GM12878 (cell line): ENCODE measurements around the gene PHEX. TPM values are rescaled to one million over a fixed set of nuclear protein-coding genes. Genes with fewer than 3 reads are reported as not detected.

Experiments used
- ATAC-seq: fragments of 200-7000 bp; cut with Tn5 transposase; 3 replicates; pipeline ENCODE4 v1.9.1; 2020; ENCODE audit warnings: mild to moderate bottlenecking, moderate library complexity
- BruUV-seq: library from RNA; stranded (reverse); fragments of 400-500 nt; replicated peaks from 2 replicates; lab custom pipeline; 2021; lab: Mats Ljungman, UMichigan
- CTCF ChIA-PET: fragments of 300-600 bp; sonication (Branson Sonifier 250); formaldehyde crosslinking; extraction: SDS; loops from one replicate; lab custom pipeline; 2021; ENCODE audit warnings: inconsistent platforms; lab: Yijun Ruan, JAX
- POLR2A ChIA-PET: fragments of 350-600 bp; formaldehyde crosslinking; extraction: SDS; loops from one replicate; lab custom pipeline; 2021; ENCODE audit warnings: inconsistent platforms; lab: Charles Lee
- RAD21 ChIA-PET: fragments of 300-600 bp; sonication (Branson Sonifier 250); formaldehyde crosslinking; loops from one replicate; lab custom pipeline; 2023; ENCODE audit warnings: antibody characterized with exemption; ENCODE audit not compliant: unreplicated experiment; lab: Charles Lee
- SMC1A ChIA-PET: fragments of 300-600 bp; sonication (Branson Sonifier 250); formaldehyde crosslinking; loops from one replicate; lab custom pipeline; 2023; ENCODE audit not compliant: unreplicated experiment, uncharacterized antibody; lab: Charles Lee
- DNase-seq: peaks from one replicate; pipeline ENCODE4 v3.0.0-alpha.2; 2011; ENCODE audit warnings: low read depth, low spot score
- FAIRE-seq: peaks from 3 replicates; lab custom pipeline; 2011; peaks lifted over from hg19 to GRCh38; lab: Jason Lieb, UNC
- H2AFZ ChIP-seq: 2 replicates; pipeline ENCODE4 v1.6.0; 2011; ENCODE audit warnings: low read depth, low read length, control low read depth; ENCODE audit not compliant: control insufficient read depth
- H3K27ac ChIP-seq: 2 replicates; pipeline ENCODE4 v1.5.1; 2011; ENCODE audit warnings: control low read depth; ENCODE audit not compliant: control insufficient read depth, insufficient read depth
- H3K27me3 ChIP-seq, 2 experiments: replicated peaks in 1 of 2; 2 replicates each; pipeline versions ENCODE4 v1.6.0 to v1.6.1; 2011; ENCODE audit warnings: low read length in 1 of 2; ENCODE audit not compliant: control insufficient read depth in 2 of 2, insufficient read depth in 2 of 2
- H3K36me3 ChIP-seq, 2 experiments: 2 replicates each; pipeline ENCODE4 v1.5.1; 2011; ENCODE audit warnings: low read length in 1 of 2; ENCODE audit not compliant: control insufficient read depth in 2 of 2, insufficient read depth in 2 of 2
- H3K4me1 ChIP-seq: 2 replicates; pipeline ENCODE4 v1.6.1; 2011; ENCODE audit warnings: mild to moderate bottlenecking, low read length, moderate library complexity, mixed read lengths; ENCODE audit not compliant: control insufficient read depth, insufficient read depth
- H3K4me2 ChIP-seq: 2 replicates; pipeline ENCODE4 v1.6.0; 2011; ENCODE audit warnings: control low read depth; ENCODE audit not compliant: control insufficient read depth, insufficient read depth
- H3K4me3 ChIP-seq: fragments of 200-600 bp; sonication (generic); 2 replicates; pipeline ENCODE4 v1.5.1; 2016
- H3K79me2 ChIP-seq: 2 replicates; pipeline ENCODE4 v1.6.0; 2011; ENCODE audit warnings: low read length; ENCODE audit not compliant: control insufficient read depth, insufficient read depth
- H3K9ac ChIP-seq: 2 replicates; pipeline ENCODE4 v1.8.0; 2011; ENCODE audit warnings: low read length, control low read depth, mixed read lengths; ENCODE audit not compliant: control insufficient read depth, insufficient read depth
- H3K9me3 ChIP-seq: replicated peaks from 3 replicates; pipeline ENCODE4 v1.5.1; 2011; ENCODE audit warnings: mild to moderate bottlenecking, low read length; ENCODE audit not compliant: control insufficient read depth, insufficient read depth
- H4K20me1 ChIP-seq: 2 replicates; pipeline ENCODE4 v1.6.0; 2011; ENCODE audit not compliant: control insufficient read depth, insufficient read depth
- ASH2L ChIP-seq: fragments of 300-600, 200-600 bp; sonication (generic); IDR thresholded peaks from 2 replicates; pipeline ENCODE4 v1.6.1; 2017; ENCODE audit warnings: low read depth, mild to moderate bottlenecking, borderline replicate concordance
- BRCA1 ChIP-seq: IDR thresholded peaks from 2 replicates; pipeline ENCODE4 v1.6.1; 2011; ENCODE audit warnings: low read depth, low read length, improper control_type of control experiment
- CHD2 ChIP-seq: IDR thresholded peaks from 2 replicates; pipeline ENCODE4 v1.6.1; 2011; ENCODE audit warnings: low read depth, low read length, improper control_type of control experiment, borderline replicate concordance
- EP300 ChIP-seq, 2 experiments: fragments of 150-350 bp in 1 of 2; IDR thresholded peaks; 2 replicates each; pipeline ENCODE4 v1.6.1; 2011 to 2012; ENCODE audit warnings: low read depth in 2 of 2, low read length in 2 of 2, borderline replicate concordance in 1 of 2, improper control_type of control experiment in 1 of 2, inconsistent platforms in 1 of 2; ENCODE audit not compliant: control insufficient read depth in 1 of 2
- ETV6 ChIP-seq, 2 experiments: fragments of 450-650 bp in 1 of 2; IDR thresholded peaks in 1 of 2; conservative IDR thresholded peaks in 1 of 2; 2 replicates each; pipeline ENCODE4 v1.6.1; 2014; ENCODE audit warnings: antibody characterized with exemption in 1 of 2, borderline replicate concordance in 1 of 2, low read depth in 1 of 2, mild to moderate bottlenecking in 1 of 2, moderate library complexity in 1 of 2
- HCFC1 ChIP-seq: fragments of 150-350 bp; IDR thresholded peaks from 2 replicates; pipeline ENCODE4 v1.6.1; 2014; ENCODE audit warnings: low read length
- KDM1A ChIP-seq: fragments of 200-600 bp; sonication (generic); IDR thresholded peaks from 2 replicates; pipeline ENCODE4 v1.6.1; 2016; ENCODE audit warnings: borderline replicate concordance
- MTA2 ChIP-seq: fragments of 450-650 bp; IDR thresholded peaks from 2 replicates; pipeline ENCODE4 v1.6.1; 2016; ENCODE audit warnings: low read depth, mild to moderate bottlenecking, moderate library complexity
- MYC ChIP-seq: IDR thresholded peaks from 2 replicates; pipeline ENCODE4 v1.6.1; 2011; ENCODE audit warnings: mild to moderate bottlenecking, low read length, moderate library complexity, inconsistent platforms; ENCODE audit not compliant: insufficient read depth, insufficient replicate concordance, insufficient read length, severe bottlenecking
- PML ChIP-seq: IDR thresholded peaks from 2 replicates; pipeline ENCODE4 v1.6.1; 2012; ENCODE audit warnings: low read length, inconsistent platforms
- POLR2AphosphoS2 ChIP-seq: IDR thresholded peaks from 2 replicates; pipeline ENCODE4 v1.6.1; 2011; ENCODE audit warnings: low read depth, mild to moderate bottlenecking, low read length, improper control_type of control experiment, moderate library complexity
- RBBP5 ChIP-seq: fragments of 200-600 bp; sonication (generic); conservative IDR thresholded peaks from 2 replicates; pipeline ENCODE4 v1.6.1; 2016
- YY1 ChIP-seq: IDR thresholded peaks from 2 replicates; pipeline ENCODE4 v1.6.1; 2011; ENCODE audit warnings: low read depth, mild to moderate bottlenecking, low read length
- WGBS: methylation state at CpG from one replicate; pipeline ENCODE4 v1.1.6; 2016; ENCODE audit warnings: low lambda C conversion rate; ENCODE audit not compliant: insufficient replicate concordance, insufficient coverage; ENCODE audit errors: missing lambda C conversion rate; 5-methylcytosine and 5-hydroxymethylcytosine counted together
- in situ Hi-C: fragments of 300-500 bp; cut with MboI; formaldehyde crosslinking; loops from 9 replicates; pipeline ENCODE4 v1.14.3; 2018; ENCODE audit warnings: mixed read lengths
- intact Hi-C: fragments of 100-400 bp; cut with micrococcal nuclease; formaldehyde crosslinking; loops from one replicate; pipeline ENCODE4 v1.14.2; 2022; ENCODE audit not compliant: unreplicated experiment
- polyA plus RNA-seq, 11 experiments: library from polyadenylated mRNA; depleted of rRNA in 4 of 11; unstranded in 6 of 11; stranded (reverse) in 5 of 11; fragments of >200 nt; fragmentation: Nextera tagmentation in 4 of 11; fragmentation: Illumina TruSeq in 1 of 11; extraction: Ambion mirVana in 4 of 11; extraction: Trizol in 1 of 11; gene quantifications; 1 replicate in 1 of 11; 2 replicates in 10 of 11; pipeline versions ENCODE4 v1.2.1 to v1.2.3, GENCODE V29; 2011 to 2016; ENCODE audit warnings: inconsistent platforms in 2 of 11, missing spikeins in 2 of 11, low read depth in 1 of 11
- total RNA-seq, 4 experiments: library from RNA; depleted of rRNA in 3 of 4; stranded (reverse); fragments of >200 nt in 3 of 4; fragmentation: Illumina TruSeq in 1 of 4; extraction: Trizol in 1 of 4; gene quantifications; 2 replicates each; pipeline versions ENCODE4 v1.2.1 to v1.2.3, GENCODE V29; 2013 to 2021
- TF ChIP-seq, protein P1 (sequence below): IDR thresholded peaks from 2 replicates; pipeline ENCODE4 v1.6.1; 2011; ENCODE audit warnings: borderline replicate concordance, low read depth, mild to moderate bottlenecking, moderate library complexity, mixed read lengths, low read length; ENCODE audit not compliant: insufficient read depth; ENCODE audit errors: extremely low read length

The PHEX gene
- total and polyA plus RNA-seq, 10 of the 15 experiments (the other 5 are each of a cell fraction or from before 2014, with no cell fraction given): 0.12 to 97.2 (median 0.55) TPM

DNA sequence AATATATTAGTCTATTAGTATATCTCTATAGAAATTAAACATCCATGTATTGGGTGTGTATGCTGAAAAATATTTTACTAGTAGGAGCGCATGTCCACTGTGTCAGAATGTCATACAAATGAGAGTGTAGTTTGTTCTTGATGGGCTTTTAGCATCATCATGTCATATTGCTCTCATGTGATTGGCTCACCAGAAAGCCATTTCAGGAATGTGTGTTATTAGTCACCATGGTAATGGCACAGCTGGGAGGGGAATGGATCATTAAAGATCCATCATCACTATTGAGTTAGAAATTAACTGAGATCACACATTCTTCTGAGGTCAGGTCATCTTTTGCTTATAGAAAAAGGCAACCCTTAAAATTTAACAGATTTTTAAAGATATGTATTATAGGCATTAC is 77.3 kb downstream of the PHEX start:
- Histone ChIP-seq H2AFZ (no peak overlapping the region), H4K20me1 (no peaks in the 10 kb centered on the region), H3K4me1 (no peaks in the 10 kb centered on the region), H3K4me3 (no peak overlapping the region), H3K36me3 (no peaks in the 10 kb centered on the region), H3K4me2 (no peak overlapping the region), H3K9me3 (no peaks in the 10 kb centered on the region), H3K27ac (no peak overlapping the region), H3K27me3 (no peaks in the 10 kb centered on the region), H3K9ac (no peak overlapping the region), H3K79me2 (no peaks in the 10 kb centered on the region)
- in situ Hi-C loops (no loop called here), intact Hi-C loops (no loop called here)
- WGBS: 68% methylated on average over 1 of the region's 1 CpG
- POLR2A ChIA-PET: interaction anchor here (0.7 to 2.0 kb wide), 3 partner anchors 7 to 159 kb away, joined by 4 to 7 read pairs (median 7); no protein-coding TSS in a partner anchor
- SMC1A ChIA-PET: interaction anchor here (0.6 to 3.3 kb wide), 13 partner anchors 8 to 242 kb away, joined by 3 to 14 read pairs (median 5); no protein-coding TSS in a partner anchor
- BruUV-seq: no TSS peak
- FAIRE-seq: no peak
- TF ChIP-seq BRCA1 (no peak), MTA2 (no peak), POLR2AphosphoS2 (no peak), RBBP5 (no peak), ETV6 (conservative IDR thresholded peaks at IDR 0.05 in 1 of 2, IDR thresholded peaks at IDR 0.05 in 1 of 2; ENCODE audit: borderline replicate concordance in 1 of 2, low read depth in 1 of 2) (no peak), ASH2L (no peak), HCFC1 (no peak), YY1 (no peak), CHD2 (no peak), KDM1A (no peak), EP300 (IDR thresholded peaks at IDR 0.05; ENCODE audit: borderline replicate concordance in 1 of 2, control insufficient read depth in 1 of 2, low read depth in 2 of 2, low read length in 2 of 2) (no peak), PML (no peak), MYC (no peak)
- TF ChIP-seq, protein P1, sequence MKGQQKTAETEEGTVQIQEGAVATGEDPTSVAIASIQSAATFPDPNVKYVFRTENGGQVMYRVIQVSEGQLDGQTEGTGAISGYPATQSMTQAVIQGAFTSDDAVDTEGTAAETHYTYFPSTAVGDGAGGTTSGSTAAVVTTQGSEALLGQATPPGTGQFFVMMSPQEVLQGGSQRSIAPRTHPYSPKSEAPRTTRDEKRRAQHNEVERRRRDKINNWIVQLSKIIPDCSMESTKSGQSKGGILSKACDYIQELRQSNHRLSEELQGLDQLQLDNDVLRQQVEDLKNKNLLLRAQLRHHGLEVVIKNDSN: no peak
- CTCF ChIA-PET: interaction anchor here (0.7 to 5.5 kb wide), 8 partner anchors 13 to 124 kb away, joined by 3 to 38 read pairs (median 4); no protein-coding TSS in a partner anchor
- peak; percentile 50 for ATAC-seq
- RAD21 ChIA-PET: interaction anchor here (1.3 to 2.5 kb wide), 4 partner anchors 22 to 124 kb away, joined by 4 to 15 read pairs (median 4); no protein-coding TSS in a partner anchor
- DNase-seq: no peak
